NCI-H748 treated with DMSO at 0.1 percent for 48 hours (cell line): Measurements from ENCODE around the gene DUS2.

ENCODE experiments used
- DNase-seq: peaks from one replicate; lab custom pipeline; 2025; lab: John Stamatoyannopoulos, UW

DUS2 gene

GRCh38 chr16:68128577-68129305 lies 105.7 kb downstream of the DUS2 start:
- DNase-seq, result no peak
